GM21717 (cell line): Measurements from ENCODE around the gene EHMT2.
"Not testable (repeated sequence)": the region's sequence is repeated elsewhere in the genome, so short reads cannot be mapped to it uniquely, and the experiment has no call there.

Source experiments
- ATAC-seq: cut with Tn5 transposase; IDR thresholded peaks from one replicate; pipeline ENCODE4 v1.9.1; 2021; ENCODE audit warnings: mild to moderate bottlenecking, moderate library complexity; ENCODE audit not compliant: unreplicated experiment

Gene EHMT2

GRCh38 chr6:31897612-31898382, at the start of gene EHMT2:
Gene EHMT2, minus strand, starts transcription at chr6:31897698. Its CDS starts 21 bp downstream, at chr6:31897677.
- peak; percentile 38 for ATAC-seq

DNA sequence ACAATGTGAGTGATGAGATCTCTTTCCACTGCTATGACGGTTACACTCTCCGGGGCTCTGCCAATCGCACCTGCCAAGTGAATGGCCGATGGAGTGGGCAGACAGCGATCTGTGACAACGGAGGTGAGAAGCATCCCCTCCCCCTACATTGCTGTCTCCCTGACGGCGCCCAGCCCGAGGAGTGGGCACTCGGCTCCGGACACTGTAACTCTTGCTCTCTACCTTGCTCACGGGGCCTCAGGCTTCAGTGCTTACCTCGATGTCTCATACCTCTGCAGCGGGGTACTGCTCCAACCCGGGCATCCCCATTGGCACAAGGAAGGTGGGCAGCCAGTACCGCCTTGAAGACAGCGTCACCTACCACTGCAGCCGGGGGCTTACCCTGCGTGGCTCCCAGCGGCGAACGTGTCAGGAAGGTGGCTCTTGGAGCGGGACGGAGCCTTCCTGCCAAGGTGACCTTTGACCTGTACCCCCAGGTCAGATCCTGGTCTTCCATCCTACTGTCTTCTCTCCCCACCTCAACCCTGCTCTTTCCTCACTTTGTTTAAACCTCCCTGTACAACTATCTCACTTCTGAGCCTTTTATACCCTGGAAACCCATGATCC, 49.7 kb upstream of the EHMT2 start:
- ATAC-seq, result no peak

DNA sequence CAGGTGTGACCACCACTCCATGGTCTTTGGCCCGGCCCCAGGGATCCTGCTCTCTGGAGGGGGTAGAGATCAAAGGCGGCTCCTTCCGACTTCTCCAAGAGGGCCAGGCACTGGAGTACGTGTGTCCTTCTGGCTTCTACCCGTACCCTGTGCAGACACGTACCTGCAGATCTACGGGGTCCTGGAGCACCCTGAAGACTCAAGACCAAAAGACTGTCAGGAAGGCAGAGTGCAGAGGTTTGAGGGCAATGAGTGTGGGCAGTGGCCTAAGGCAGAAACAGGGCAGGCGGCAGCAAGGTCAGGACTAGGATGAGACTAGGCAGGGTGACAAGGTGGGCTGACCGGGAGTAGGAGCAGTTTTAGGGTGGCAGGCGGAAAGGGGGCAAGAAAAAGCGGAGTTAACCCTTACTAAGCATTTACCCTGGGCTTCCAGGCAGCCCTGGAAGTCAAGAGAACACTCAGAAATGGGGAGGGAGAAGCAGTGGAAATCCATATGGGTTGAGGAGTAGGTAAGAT, 48.9 kb upstream of the EHMT2 start:
- no peak for ATAC-seq

DNA sequence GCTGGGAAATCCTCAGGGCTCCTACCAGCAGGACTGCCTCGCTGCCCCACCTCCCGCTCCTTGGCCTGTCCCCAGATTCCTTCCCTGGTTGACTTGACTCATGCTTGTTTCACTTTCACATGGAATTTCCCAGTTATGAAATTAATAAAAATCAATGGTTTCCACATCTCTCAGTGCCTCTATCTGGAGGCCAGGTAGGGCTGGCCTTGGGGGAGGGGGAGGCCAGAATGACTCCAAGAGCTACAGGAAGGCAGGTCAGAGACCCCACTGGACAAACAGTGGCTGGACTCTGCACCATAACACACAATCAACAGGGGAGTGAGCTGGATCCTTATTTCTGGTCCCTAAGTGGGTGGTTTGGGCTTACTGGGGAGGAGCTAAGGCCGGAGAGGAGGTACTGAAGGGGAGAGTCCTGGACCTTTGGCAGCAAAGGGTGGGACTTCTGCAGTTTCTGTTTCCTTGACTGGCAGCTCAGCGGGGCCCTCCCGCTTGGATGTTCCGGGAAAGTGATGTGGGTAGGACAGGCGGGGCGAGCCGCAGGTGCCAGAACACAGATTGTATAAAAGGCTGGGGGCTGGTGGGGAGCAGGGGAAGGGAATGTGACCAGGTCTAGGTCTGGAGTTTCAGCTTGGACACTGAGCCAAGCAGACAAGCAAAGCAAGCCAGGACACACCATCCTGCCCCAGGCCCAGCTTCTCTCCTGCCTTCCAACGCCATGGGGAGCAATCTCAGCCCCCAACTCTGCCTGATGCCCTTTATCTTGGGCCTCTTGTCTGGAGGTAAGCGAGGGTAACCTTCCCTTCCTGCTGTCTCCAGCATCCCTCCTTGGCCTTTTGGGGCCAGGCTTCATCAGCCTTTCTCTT, 48.2 kb upstream of the EHMT2 start, which contains the start of gene CFB:
Gene CFB (plus strand): TSS at position 589 of the 863 bp plus-strand sequence. CDS start 127 bp downstream, at position 716.
- ATAC-seq, result no peak

GRCh38 chr6:31945154-31945506, 47.6 kb upstream of the EHMT2 start:
- ATAC-seq, result no peak

- no peak for ATAC-seq
These were observed 46.2 kb upstream of the EHMT2 start for GRCh38 chr6:31943742-31944141.

DNA sequence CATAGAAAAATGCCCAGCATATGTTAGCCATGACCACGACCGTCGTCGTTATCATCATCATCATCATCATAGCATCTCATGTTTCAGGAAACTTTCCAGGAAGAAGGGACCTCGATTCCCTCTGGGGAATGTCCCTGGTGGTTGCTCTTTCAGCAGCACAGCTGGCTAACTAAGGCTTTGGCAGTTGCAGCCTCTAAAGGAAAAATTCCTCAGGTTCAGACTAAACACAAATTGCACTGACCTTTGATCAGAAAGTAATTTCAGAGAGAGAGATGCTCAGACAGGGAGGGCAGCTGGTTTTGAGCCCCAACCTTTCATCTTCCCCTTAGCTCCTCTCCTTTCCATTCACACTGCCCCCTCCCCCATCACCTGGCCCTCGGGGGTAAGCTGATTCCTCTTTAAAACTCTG, 42.8 kb upstream of the EHMT2 start:
- no peak for ATAC-seq

DNA sequence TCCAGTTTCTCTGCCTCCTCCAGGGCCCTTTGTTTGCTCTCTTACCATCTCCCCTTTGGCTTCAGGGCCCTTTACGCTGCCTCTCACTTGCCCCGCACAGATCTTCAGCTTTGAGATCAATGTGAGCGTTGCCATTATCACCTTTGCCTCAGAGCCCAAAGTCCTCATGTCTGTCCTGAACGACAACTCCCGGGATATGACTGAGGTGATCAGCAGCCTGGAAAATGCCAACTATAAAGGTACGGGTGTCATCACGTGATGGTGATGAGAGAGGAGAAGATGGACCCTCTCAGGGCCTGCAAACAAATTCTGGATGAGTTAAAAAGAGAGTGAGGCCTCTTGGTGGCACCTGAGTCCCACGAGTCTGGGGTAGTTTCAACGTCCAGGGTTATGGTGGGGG, 38.3 kb upstream of the EHMT2 start:
- ATAC-seq, result no peak

GRCh38 chr6:31935021-31935420, 37.5 kb upstream of the EHMT2 start:
- ATAC-seq, result no peak

- ATAC-seq, result no peak
These were observed 36.0 kb upstream of the EHMT2 start for GRCh38 chr6:31933537-31933936.

- not testable (repeated sequence) for ATAC-seq
These were observed 34.6 kb upstream of the EHMT2 start for GRCh38 chr6:31932137-31932536.

- ATAC-seq, result no peak
These were observed 33.5 kb upstream of the EHMT2 start for GRCh38 chr6:31930962-31931361.

GRCh38 chr6:31928672-31928939, 31.1 kb upstream of the EHMT2 start:
- no peak for ATAC-seq

- no peak for ATAC-seq
These were observed 30.6 kb upstream of the EHMT2 start for GRCh38 chr6:31927863-31928671.

GRCh38 chr6:31927242-31927862, 29.9 kb upstream of the EHMT2 start, which contains the start of gene C2:
Gene C2, plus strand, starts transcription at chr6:31927717. Its CDS starts 36 bp downstream, at chr6:31927753.
- no peak for ATAC-seq

DNA sequence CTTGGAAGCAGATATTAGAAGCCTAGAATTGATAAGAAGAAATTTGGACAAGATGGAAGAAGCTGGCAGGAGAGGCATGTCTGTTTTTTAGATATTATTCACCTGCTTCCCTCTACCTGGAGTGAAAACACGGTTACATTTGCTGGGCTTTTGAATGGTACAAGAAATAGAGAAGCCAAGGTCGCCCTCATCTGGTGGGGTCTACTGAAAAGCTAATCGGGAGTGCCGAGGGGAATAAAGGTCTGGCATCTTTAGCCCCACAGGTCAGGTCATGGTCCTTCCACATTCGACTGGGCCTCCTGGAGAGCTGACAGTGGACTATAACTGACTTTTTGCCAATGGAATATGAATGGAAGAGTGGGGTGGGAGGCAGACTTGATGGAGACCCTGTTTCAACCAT, 25.4 kb upstream of the EHMT2 start:
- ATAC-seq, result no peak

GRCh38 chr6:31920811-31921210, 23.3 kb upstream of the EHMT2 start:
- ATAC-seq, result no peak

DNA sequence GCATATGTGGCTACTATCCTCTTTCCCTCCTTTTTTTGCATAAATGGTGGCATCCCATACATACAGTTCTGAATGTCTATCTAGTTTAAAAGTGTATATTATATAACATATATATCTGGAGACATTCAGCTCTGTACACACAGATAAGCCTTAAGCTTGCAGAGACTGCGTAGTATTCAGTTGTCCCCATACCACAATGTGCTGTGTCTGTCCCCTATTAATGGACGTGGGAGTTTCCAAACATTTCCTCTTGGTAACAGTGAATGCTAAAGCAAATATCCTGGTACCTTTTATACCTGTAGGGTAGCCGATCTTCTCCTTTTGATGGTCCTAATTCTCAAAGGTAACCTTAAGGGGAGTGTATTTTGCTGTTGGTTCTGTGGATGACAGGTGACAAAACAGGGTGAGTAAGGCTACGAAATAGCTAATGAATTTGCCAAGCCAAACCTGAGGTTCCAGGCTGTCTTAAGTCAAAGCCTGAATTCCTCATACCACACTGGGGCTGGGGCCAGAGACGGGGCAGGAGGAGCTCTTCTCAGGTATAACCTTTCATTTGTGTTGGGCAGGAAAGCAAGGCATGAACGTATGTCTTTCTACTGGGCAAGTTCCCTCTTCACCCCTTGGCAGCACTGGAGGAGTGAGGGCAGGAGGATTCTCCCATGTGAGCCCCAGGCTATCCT, 22.3 kb upstream of the EHMT2 start:
- ATAC-seq, result no peak

DNA sequence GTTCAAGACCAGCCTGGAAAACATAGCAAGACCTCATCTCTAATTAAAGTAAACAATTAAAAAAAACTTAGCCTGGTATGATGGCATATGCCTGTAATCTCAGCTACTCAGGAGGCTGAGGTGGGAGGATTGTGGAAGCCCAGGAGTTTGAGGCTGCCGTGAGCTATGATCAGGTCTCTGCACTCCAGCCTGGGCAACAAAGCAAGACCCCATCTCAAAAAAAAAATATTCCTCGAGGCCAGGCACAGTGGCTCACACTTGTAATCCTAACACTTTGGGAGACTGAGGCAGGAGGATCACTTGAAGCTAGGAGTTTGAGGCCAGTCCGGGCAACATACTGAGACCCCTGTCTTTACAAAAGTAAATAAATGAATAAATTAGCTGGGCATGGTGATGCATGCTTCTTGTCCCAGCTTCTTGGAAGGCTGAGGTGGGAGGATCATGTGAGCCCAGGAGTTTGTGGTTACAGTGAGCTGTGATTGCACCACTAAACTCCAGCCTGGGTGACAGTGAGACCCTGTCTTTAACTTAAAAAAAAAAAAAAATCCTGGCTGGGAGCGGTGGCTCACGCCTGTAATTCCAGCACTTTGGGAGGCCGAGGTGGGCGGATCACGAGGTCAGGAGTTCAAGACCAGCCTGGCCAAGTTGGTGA, 20.7 kb upstream of the EHMT2 start:
- ATAC-seq, result no peak
